Mesenchymal stem cell (in vitro differentiated cells and primary cell): ENCODE data around the gene ZNF333.

ENCODE experiments used
- DNase-seq: peaks from one replicate; pipeline ENCODE4 v3.0.0-alpha.2; 2013
- H2AFZ ChIP-seq: one replicate; pipeline ENCODE4 v1.6.1; 2013; ENCODE audit warnings: low read depth, mild to moderate bottlenecking, control low read depth, inconsistent platforms, low read length, moderate library complexity
- H2AK5ac ChIP-seq: 2 replicates; pipeline ENCODE4 v1.6.1; 2013; ENCODE audit warnings: low read length, moderate library complexity, mild to moderate bottlenecking, inconsistent platforms; ENCODE audit not compliant: severe bottlenecking
- H2BK120ac ChIP-seq: one replicate; pipeline ENCODE4 v1.6.1; 2013; ENCODE audit warnings: low read depth, mild to moderate bottlenecking, inconsistent platforms, low read length, moderate library complexity
- H2BK12ac ChIP-seq, 2 experiments: one replicate each; pipeline ENCODE4 v1.6.1; 2013; ENCODE audit warnings: inconsistent platforms in 2 of 2, low read length in 2 of 2, mild to moderate bottlenecking in 2 of 2, moderate library complexity in 2 of 2, control low read depth in 1 of 2
- H2BK15ac ChIP-seq: one replicate; pipeline ENCODE4 v1.6.1; 2013; ENCODE audit warnings: mild to moderate bottlenecking, low read depth, inconsistent platforms; ENCODE audit not compliant: poor library complexity, severe bottlenecking
- H2BK5ac ChIP-seq: 2 replicates; pipeline ENCODE4 v1.6.1; 2013; ENCODE audit warnings: low read depth, mild to moderate bottlenecking, low read length, control low read depth, inconsistent platforms; ENCODE audit not compliant: poor library complexity, severe bottlenecking
- H3K14ac ChIP-seq, 2 experiments: one replicate each; pipeline ENCODE4 v1.6.1; 2013; ENCODE audit warnings: inconsistent platforms in 2 of 2, low read length in 2 of 2, control low read depth in 1 of 2, mild to moderate bottlenecking in 1 of 2, moderate library complexity in 1 of 2
- H3K18ac ChIP-seq, 2 experiments: one replicate each; pipeline ENCODE4 v1.6.1; 2013; ENCODE audit warnings: inconsistent platforms in 2 of 2, low read length in 2 of 2, control low read depth in 1 of 2, low read depth in 1 of 2, mild to moderate bottlenecking in 1 of 2
- H3K23ac ChIP-seq, 2 experiments: one replicate each; pipeline ENCODE4 v1.6.1; 2013; ENCODE audit warnings: inconsistent platforms in 2 of 2, low read length in 2 of 2, mild to moderate bottlenecking in 2 of 2, moderate library complexity in 2 of 2, control low read depth in 1 of 2
- H3K27ac ChIP-seq: 2 replicates; pipeline ENCODE4 v1.5.1; 2013; ENCODE audit warnings: mild to moderate bottlenecking, moderate library complexity, low read length, control low read depth, inconsistent platforms; ENCODE audit not compliant: poor library complexity, severe bottlenecking
- H3K27me3 ChIP-seq, 2 experiments: 2 replicates each; pipeline versions ENCODE4 v1.6.1 to v1.7.0; 2013; ENCODE audit warnings: low read length in 2 of 2, mild to moderate bottlenecking in 2 of 2, moderate library complexity in 2 of 2, control low read depth in 1 of 2, inconsistent platforms in 1 of 2; ENCODE audit not compliant: control insufficient read depth in 1 of 2, insufficient read depth in 1 of 2
- H3K36me3 ChIP-seq, 2 experiments: 2 replicates each; pipeline versions ENCODE4 v1.6.1 to v1.7.0; 2013; ENCODE audit warnings: low read length in 2 of 2, control low read depth in 1 of 2, inconsistent platforms in 1 of 2, low read depth in 1 of 2, mild to moderate bottlenecking in 1 of 2; ENCODE audit not compliant: insufficient read depth in 2 of 2, control insufficient read depth in 1 of 2
- H3K4ac ChIP-seq, 2 experiments: one replicate each; pipeline ENCODE4 v1.6.1; 2013; ENCODE audit warnings: inconsistent platforms in 2 of 2, low read length in 2 of 2, mild to moderate bottlenecking in 2 of 2, moderate library complexity in 2 of 2, control low read depth in 1 of 2, low read depth in 1 of 2
- H3K4me1 ChIP-seq: 2 replicates; pipeline ENCODE4 v1.6.1; 2013; ENCODE audit warnings: low read depth, low read length, control low read depth; ENCODE audit not compliant: control insufficient read depth, insufficient read depth
- H3K4me2 ChIP-seq: 2 replicates; pipeline ENCODE4 v1.6.1; 2013; ENCODE audit warnings: low read length, mild to moderate bottlenecking, inconsistent platforms; ENCODE audit not compliant: poor library complexity, severe bottlenecking
- H3K4me3 ChIP-seq, 2 experiments: 2 replicates each; pipeline versions ENCODE4 v1.5.1 to v1.7.0; 2013; ENCODE audit warnings: low read length in 2 of 2, mild to moderate bottlenecking in 2 of 2, control low read depth in 1 of 2, low read depth in 1 of 2; ENCODE audit not compliant: insufficient read depth in 1 of 2
- H3K79me1 ChIP-seq: replicated peaks from 2 replicates; pipeline ENCODE4 v1.6.1; 2013; ENCODE audit warnings: mild to moderate bottlenecking, control low read depth, low read length, inconsistent platforms; ENCODE audit not compliant: poor library complexity, severe bottlenecking
- H3K9ac ChIP-seq: 2 replicates; pipeline ENCODE4 v1.7.0; 2013; ENCODE audit warnings: mild to moderate bottlenecking, low read length, moderate library complexity
- H3K9me3 ChIP-seq: 2 replicates; pipeline ENCODE4 v1.7.0; 2013; ENCODE audit warnings: mild to moderate bottlenecking, low read length; ENCODE audit not compliant: control insufficient read depth
- H4K8ac ChIP-seq: one replicate; pipeline ENCODE4 v1.6.1; 2013; ENCODE audit warnings: inconsistent platforms, mild to moderate bottlenecking, low read length, moderate library complexity
- H4K91ac ChIP-seq: one replicate; pipeline ENCODE4 v1.6.1; 2013; ENCODE audit warnings: mild to moderate bottlenecking, low read length, inconsistent platforms
- WGBS: methylation state at CpG from one replicate; pipeline ENCODE4 v1.1.7; 2013; ENCODE audit warnings: mixed read lengths; 5-methylcytosine and 5-hydroxymethylcytosine counted together

The ZNF333 gene

GRCh38 chr19:14758816-14759215 lies 69.0 kb downstream of the ZNF333 start:
- Histone ChIP-seq H3K9me3 (no peaks in the 10 kb centered on the region), H3K4me3 (no peak overlapping the region), H3K23ac (no peak overlapping the region), H3K36me3 (no peaks in the 10 kb centered on the region), H2BK15ac (no peak overlapping the region), H3K9ac (no peak overlapping the region), H2BK5ac (no peak overlapping the region), H2BK120ac (no peak overlapping the region), H4K91ac (no peak overlapping the region), H3K18ac (no peak overlapping the region), H4K8ac (no peak overlapping the region), H2AK5ac (no peak overlapping the region), H3K4me1 (no peaks in the 10 kb centered on the region), H3K4ac (no peak overlapping the region), H3K14ac (no peak overlapping the region), H2AFZ (no peak overlapping the region), H3K27me3 (no peaks in the 10 kb centered on the region), H2BK12ac (no peak overlapping the region), H3K27ac (no peak overlapping the region), H3K79me1 (no peaks in the 10 kb centered on the region), H3K4me2 (no peak overlapping the region)
- no peak for DNase-seq
- 9% methylated on average over 15 of the region's 16 CpGs for WGBS

GRCh38 chr19:14761607-14762006 lies 71.8 kb downstream of the ZNF333 start:
- Histone ChIP-seq H2BK5ac (no peak overlapping the region), H3K9me3 (no peaks in the 10 kb centered on the region), H3K4me2 (no peak overlapping the region), H3K9ac (no peak overlapping the region), H2BK12ac (no peak overlapping the region), H3K27me3 (no peaks in the 10 kb centered on the region), H2AK5ac (no peak overlapping the region), H3K36me3 (no peaks in the 10 kb centered on the region), H3K27ac (no peak overlapping the region), H3K14ac (no peak overlapping the region), H3K79me1 (no peaks in the 10 kb centered on the region), H4K8ac (no peak overlapping the region), H4K91ac (no peak overlapping the region), H3K23ac (no peak overlapping the region), H3K4me3 (no peak overlapping the region), H3K4ac (no peak overlapping the region), H2BK120ac (no peak overlapping the region), H2BK15ac (no peak overlapping the region), H2AFZ (no peak overlapping the region), H3K18ac (no peak overlapping the region), H3K4me1 (no peaks in the 10 kb centered on the region)
- 39% methylated on average over 5 of the region's 5 CpGs for WGBS
- DNase-seq = no peak

GRCh38 chr19:14762111-14762510 lies 72.3 kb downstream of the ZNF333 start:
- no peaks in the 10 kb centered on the region for H3K36me3 ChIP-seq
- H3K4me1 ChIP-seq = no peaks in the 10 kb centered on the region
- H2BK12ac ChIP-seq = no peak overlapping the region
- H3K14ac ChIP-seq = no peak overlapping the region
- no peak overlapping the region for H3K23ac ChIP-seq
- H2AFZ ChIP-seq = no peak overlapping the region
- no peak overlapping the region for H3K4me3 ChIP-seq
- WGBS = 56% methylated on average over 2 of the region's 2 CpGs
- no peak overlapping the region for H3K27ac ChIP-seq
- no peak overlapping the region for H2AK5ac ChIP-seq
- no peak overlapping the region for H3K4me2 ChIP-seq
- H3K18ac ChIP-seq = no peak overlapping the region
- H4K8ac ChIP-seq = no peak overlapping the region
- H3K79me1 ChIP-seq = no peaks in the 10 kb centered on the region
- no peak overlapping the region for H2BK120ac ChIP-seq
- H3K9ac ChIP-seq = no peak overlapping the region
- H3K4ac ChIP-seq = no peak overlapping the region
- H2BK5ac ChIP-seq = no peak overlapping the region
- H4K91ac ChIP-seq = no peak overlapping the region
- H3K27me3 ChIP-seq = no peaks in the 10 kb centered on the region
- H2BK15ac ChIP-seq = no peak overlapping the region
- no peaks in the 10 kb centered on the region for H3K9me3 ChIP-seq
- no peak for DNase-seq

- no peak overlapping the region for H2BK15ac ChIP-seq
- no peak overlapping the region for H3K18ac ChIP-seq
- no peak for DNase-seq
- H3K79me1 ChIP-seq = no peaks in the 10 kb centered on the region
- H3K23ac ChIP-seq = no peak overlapping the region
- WGBS = 81% methylated on average over 4 of the region's 4 CpGs
- H2AFZ ChIP-seq = no peak overlapping the region
- no peaks in the 10 kb centered on the region for H3K9me3 ChIP-seq
- no peak overlapping the region for H2BK120ac ChIP-seq
- no peak overlapping the region for H3K4me2 ChIP-seq
- H3K27ac ChIP-seq = no peak overlapping the region
- no peak overlapping the region for H3K14ac ChIP-seq
- no peak overlapping the region for H4K8ac ChIP-seq
- H4K91ac ChIP-seq = no peak overlapping the region
- H3K4me3 ChIP-seq = no peak overlapping the region
- no peaks in the 10 kb centered on the region for H3K27me3 ChIP-seq
- no peak overlapping the region for H2BK12ac ChIP-seq
- no peaks in the 10 kb centered on the region for H3K36me3 ChIP-seq
- no peak overlapping the region for H3K9ac ChIP-seq
- no peak overlapping the region for H3K4ac ChIP-seq
- H2BK5ac ChIP-seq = no peak overlapping the region
- no peak overlapping the region for H2AK5ac ChIP-seq
- H3K4me1 ChIP-seq = no peaks in the 10 kb centered on the region
Observed at GRCh38 chr19:14763497-14764145, 73.8 kb downstream of the ZNF333 start.
